H1 (cell line): ENCODE results near the gene TBC1D12. TPM values are rescaled to one million over a fixed set of nuclear protein-coding genes. Genes with fewer than 3 reads are reported as not detected.
"Not testable (repeated sequence)": the region's sequence is repeated elsewhere in the genome, so short reads cannot be mapped to it uniquely, and the experiment has no call there.

ENCODE experiments used
- CTCF ChIA-PET: fragments of 300-600 bp; sonication (Branson Sonifier 250); formaldehyde crosslinking; loops from one replicate; lab custom pipeline; 2021; ENCODE audit not compliant: partially characterized antibody; lab: Charles Lee
- POLR2A ChIA-PET: fragments of 300-600 bp; sonication (Branson Sonifier 250); formaldehyde crosslinking; loops from one replicate; lab custom pipeline; 2021; ENCODE audit warnings: inconsistent platforms; ENCODE audit not compliant: partially characterized antibody; lab: Charles Lee
- DNase-seq, 2 experiments: peaks; one replicate each; pipeline versions ENCODE4 v3.0.0 to v3.0.0-alpha.2; 2010 to 2022; ENCODE audit warnings: low spot score in 2 of 2, low read depth in 1 of 2, mixed read lengths in 1 of 2
- FAIRE-seq: peaks from 2 replicates; lab custom pipeline; 2011; peaks lifted over from hg19 to GRCh38; lab: Jason Lieb, UNC
- H2AFZ ChIP-seq: 2 replicates; pipeline ENCODE4 v1.8.1; 2012; ENCODE audit warnings: low read length, inconsistent platforms
- H2AK5ac ChIP-seq: 2 replicates; pipeline ENCODE4 v1.6.1; 2013; ENCODE audit warnings: low read depth, low read length
- H2BK120ac ChIP-seq: replicated peaks from 2 replicates; pipeline ENCODE3; 2013; ENCODE audit warnings: low read depth, low read length, inconsistent platforms
- H2BK12ac ChIP-seq: 2 replicates; pipeline ENCODE4 v1.6.1; 2013; ENCODE audit warnings: low read depth, low read length
- H2BK15ac ChIP-seq: 2 replicates; pipeline ENCODE4 v1.6.1; 2013; ENCODE audit warnings: low read length
- H2BK20ac ChIP-seq: 2 replicates; pipeline ENCODE4 v1.6.1; 2013; ENCODE audit warnings: low read length
- H2BK5ac ChIP-seq: 2 replicates; pipeline ENCODE4 v1.6.1; 2013; ENCODE audit warnings: low read depth, low read length
- H3K14ac ChIP-seq: 2 replicates; pipeline ENCODE4 v1.6.1; 2013; ENCODE audit warnings: inconsistent platforms; ENCODE audit not compliant: insufficient read length
- H3K18ac ChIP-seq: 2 replicates; pipeline ENCODE4 v1.6.1; 2013; ENCODE audit warnings: low read length; ENCODE audit errors: extremely low read depth
- H3K23ac ChIP-seq: 2 replicates; pipeline ENCODE4 v1.6.1; 2013; ENCODE audit warnings: inconsistent platforms; ENCODE audit not compliant: insufficient read length
- H3K23me2 ChIP-seq: 2 replicates; pipeline ENCODE4 v1.6.1; 2013; ENCODE audit warnings: low read depth, low read length
- H3K27ac ChIP-seq: 2 replicates; pipeline ENCODE4 v1.6.1; 2011; ENCODE audit warnings: low read depth, low read length, inconsistent platforms
- H3K27me3 ChIP-seq, 4 experiments: replicated peaks in 1 of 4; 1 replicate in 1 of 4; 2 replicates in 3 of 4; pipeline versions ENCODE4 v1.6.1 to v1.8.1; 2011 to 2013; ENCODE audit warnings: low read length in 3 of 4, mild to moderate bottlenecking in 3 of 4, inconsistent platforms in 2 of 4, mixed read lengths in 2 of 4, moderate library complexity in 1 of 4; ENCODE audit not compliant: control insufficient read depth in 3 of 4, insufficient read depth in 3 of 4; ENCODE audit errors: extremely low read depth in 1 of 4
- H3K36me3 ChIP-seq, 4 experiments: 2 replicates each; pipeline versions ENCODE4 v1.6.1 to v1.8.1; 2011 to 2013; ENCODE audit warnings: mild to moderate bottlenecking in 4 of 4, low read length in 3 of 4, moderate library complexity in 2 of 4, control low read depth in 1 of 4, inconsistent platforms in 1 of 4; ENCODE audit not compliant: insufficient read depth in 4 of 4, control insufficient read depth in 2 of 4
- H3K4ac ChIP-seq: replicated peaks from 2 replicates; pipeline ENCODE3; 2013; ENCODE audit warnings: low read length, low read depth, mixed read lengths, inconsistent platforms; ENCODE audit not compliant: insufficient read length
- H3K4me1 ChIP-seq, 4 experiments: replicated peaks in 1 of 4; 1 replicate in 1 of 4; 2 replicates in 3 of 4; pipeline versions ENCODE4 v1.6.1 to v1.8.1; 2011 to 2013; ENCODE audit warnings: low read length in 3 of 4, inconsistent platforms in 2 of 4, mixed read lengths in 1 of 4; ENCODE audit not compliant: insufficient read depth in 4 of 4, control insufficient read depth in 3 of 4
- H3K4me2 ChIP-seq, 2 experiments: 2 replicates each; pipeline versions ENCODE4 v1.6.1 to v1.8.1; 2011 to 2013; ENCODE audit warnings: low read depth in 2 of 2, low read length in 2 of 2, control low read depth in 1 of 2, inconsistent platforms in 1 of 2, mild to moderate bottlenecking in 1 of 2; ENCODE audit not compliant: insufficient read depth in 1 of 2
- H3K4me3 ChIP-seq, 4 experiments: fragments of 200-600, 300-600 bp in 1 of 4; sonication (generic), shearing (Covaris generic), sonication (Bioruptor Twin) in 1 of 4; 2 replicates each; pipeline versions ENCODE4 v1.5.1 to v1.8.1; 2011 to 2016; ENCODE audit warnings: low read length in 4 of 4, low read depth in 3 of 4, control low read depth in 2 of 4, inconsistent platforms in 2 of 4, mild to moderate bottlenecking in 2 of 4, mixed read lengths in 1 of 4, moderate library complexity in 1 of 4; ENCODE audit not compliant: insufficient read depth in 2 of 4; ENCODE audit errors: extremely low read depth in 1 of 4
- H3K56ac ChIP-seq: replicated peaks from 2 replicates; pipeline ENCODE3; 2013; ENCODE audit warnings: low read depth, mild to moderate bottlenecking, mixed read lengths, low read length, inconsistent platforms; ENCODE audit not compliant: insufficient read length
- H3K79me1 ChIP-seq: 2 replicates; pipeline ENCODE4 v1.6.1; 2013; ENCODE audit warnings: low read depth, low read length, control low read depth
- H3K79me2 ChIP-seq, 2 experiments: 2 replicates each; pipeline versions ENCODE4 v1.6.1 to v1.8.1; 2012 to 2013; ENCODE audit warnings: low read length in 2 of 2, mild to moderate bottlenecking in 2 of 2, inconsistent platforms in 1 of 2; ENCODE audit not compliant: insufficient read depth in 2 of 2, control insufficient read depth in 1 of 2
- H3K9ac ChIP-seq, 4 experiments: replicated peaks in 1 of 4; 1 replicate in 1 of 4; 2 replicates in 3 of 4; pipeline versions ENCODE4 v1.6.1 to v1.8.1; 2011 to 2013; ENCODE audit warnings: low read depth in 3 of 4, low read length in 3 of 4, control low read depth in 2 of 4, mild to moderate bottlenecking in 2 of 4, moderate library complexity in 2 of 4, inconsistent platforms in 1 of 4; ENCODE audit errors: extremely low read depth in 1 of 4
- H3K9me3 ChIP-seq, 2 experiments: 2 replicates each; pipeline versions ENCODE4 v1.6.1 to v1.8.1; 2012 to 2013; ENCODE audit warnings: mild to moderate bottlenecking in 2 of 2, moderate library complexity in 2 of 2, control low read depth in 1 of 2, inconsistent platforms in 1 of 2, low read depth in 1 of 2, low read length in 1 of 2, mixed read lengths in 1 of 2; ENCODE audit not compliant: insufficient read depth in 2 of 2
- H4K20me1 ChIP-seq, 2 experiments: replicated peaks in 1 of 2; 2 replicates each; pipeline versions ENCODE3 to v1.8.1; 2011 to 2013; ENCODE audit warnings: inconsistent platforms in 2 of 2, low read length in 2 of 2, mild to moderate bottlenecking in 1 of 2; ENCODE audit not compliant: insufficient read depth in 2 of 2, control insufficient read depth in 1 of 2
- H4K5ac ChIP-seq: 2 replicates; pipeline ENCODE4 v1.6.1; 2013; ENCODE audit warnings: low read length, low read depth, mixed read lengths, inconsistent platforms; ENCODE audit not compliant: insufficient read length
- H4K8ac ChIP-seq: 2 replicates; pipeline ENCODE4 v1.8.0; 2013; ENCODE audit warnings: mild to moderate bottlenecking, moderate library complexity, low read length, inconsistent platforms; ENCODE audit not compliant: insufficient read depth; ENCODE audit errors: extremely low read depth
- H4K91ac ChIP-seq: replicated peaks from 2 replicates; pipeline ENCODE3; 2013; ENCODE audit warnings: low read length, mixed read lengths, inconsistent platforms; ENCODE audit not compliant: insufficient read length
- WGBS, 2 experiments: shearing (Covaris generic) in 1 of 2; methylation state at CpG; one replicate each; pipeline versions ENCODE4 v1.1.6 to v1.1.7; 2013 to 2015; ENCODE audit warnings: low lambda C conversion rate in 2 of 2, mixed read lengths in 2 of 2, inconsistent platforms in 1 of 2, low coverage in 1 of 2, missing lambda C conversion rate in 1 of 2; ENCODE audit not compliant: insufficient replicate concordance in 2 of 2, insufficient coverage in 1 of 2, insufficient read length in 1 of 2; ENCODE audit errors: extremely low coverage in 1 of 2, missing lambda C conversion rate in 1 of 2; 5-methylcytosine and 5-hydroxymethylcytosine counted together
- polyA plus RNA-seq, 7 experiments: library from polyadenylated mRNA; depleted of rRNA in 3 of 7; stranded (reverse) in 5 of 7; unstranded in 2 of 7; fragments of >200 nt in 5 of 7; fragments of 200-250 nt in 2 of 7; gene quantifications; 1 replicate in 5 of 7; 2 replicates in 1 of 7; 4 replicates in 1 of 7; pipeline versions ENCODE4 v1.2.1 to v1.2.3, GENCODE V29; 2011 to 2013; ENCODE audit warnings: missing spikeins in 2 of 7, mixed read lengths in 2 of 7
- total RNA-seq: library from RNA; stranded (reverse); fragmentation: NEBNext Ultra II Directional; extraction: Animal tissue kit (Norgen Biotek cat#: 25700); gene quantifications from 2 replicates; pipeline ENCODE4 v1.2.1, GENCODE V29; 2021

Gene TBC1D12
- total and polyA plus RNA-seq, 2 of the 8 experiments (the other 6 are each of a cell fraction or from before 2014, with no cell fraction given) = 1.1 to 3.2 TPM

- 90% methylated on average over 3 of the region's 3 CpGs; no CpG with 5 or more reads in 1 of the 2 experiments for WGBS, 2 experiments
- POLR2A ChIA-PET, FAIRE-seq: not testable (repeated sequence)
Observed at GRCh38 chr10:94385733-94386132, 16.6 kb upstream of the TBC1D12 start.

GRCh38 chr10:94392117-94392516 lies 10.2 kb upstream of the TBC1D12 start:
- H3K9me3 ChIP-seq, H3K27ac ChIP-seq, H3K4me1 ChIP-seq, DNase-seq, H4K5ac ChIP-seq, H4K91ac ChIP-seq, H3K18ac ChIP-seq, H3K14ac ChIP-seq, H3K4me2 ChIP-seq, H3K36me3 ChIP-seq, H3K4ac ChIP-seq, H2BK120ac ChIP-seq, H4K8ac ChIP-seq, H3K79me2 ChIP-seq, H2AFZ ChIP-seq, H2BK15ac ChIP-seq, H3K56ac ChIP-seq, H3K79me1 ChIP-seq, H3K27me3 ChIP-seq, H3K23ac ChIP-seq, H2BK5ac ChIP-seq, FAIRE-seq, H3K4me3 ChIP-seq, H2AK5ac ChIP-seq, H3K23me2 ChIP-seq, H2BK20ac ChIP-seq, H4K20me1 ChIP-seq, CTCF ChIA-PET, H2BK12ac ChIP-seq, H3K9ac ChIP-seq, POLR2A ChIA-PET: not testable (repeated sequence)
- WGBS, 2 experiments = 87% methylated on average over 9 of the region's 9 CpGs; no CpG with 5 or more reads in 1 of the 2 experiments

More at GRCh38 chr10:94385733-94386132, 16.6 kb upstream of the TBC1D12 start:
- H3K27me3 ChIP-seq, H3K4me3 ChIP-seq, H2BK15ac ChIP-seq, H2BK120ac ChIP-seq, H3K9ac ChIP-seq, H3K79me2 ChIP-seq, DNase-seq, H4K91ac ChIP-seq, H3K23me2 ChIP-seq, H3K79me1 ChIP-seq, H3K23ac ChIP-seq, H4K20me1 ChIP-seq, H3K14ac ChIP-seq, CTCF ChIA-PET, H3K27ac ChIP-seq, H3K18ac ChIP-seq, H3K4me2 ChIP-seq, H3K9me3 ChIP-seq, H3K4me1 ChIP-seq, H2BK20ac ChIP-seq, H3K36me3 ChIP-seq, H2AFZ ChIP-seq, H3K56ac ChIP-seq, H2BK5ac ChIP-seq, H2AK5ac ChIP-seq, H3K4ac ChIP-seq, H4K5ac ChIP-seq, H2BK12ac ChIP-seq, H4K8ac ChIP-seq: not testable (repeated sequence)
